Measurements from ENCODE around the gene NDUFA6.
"Not testable (repeated sequence)": the region's sequence is repeated elsewhere in the genome, so short reads cannot be mapped to it uniquely, and the experiment has no call there.

Gene NDUFA6

GRCh38 chr22:42090596-42091454, at the start of gene NDUFA6:
TSS of gene NDUFA6 (minus strand) at chr22:42090772. CDS start at chr22:42090744, 28 bp downstream.
- DNase-seq (ENCODE audit: low read depth, low spot score) = peak; percentile 97
- no CpG with 5 or more reads among the region's 71 CpGs for WGBS (ENCODE audit: insufficient coverage, insufficient read length)
- Histone ChIP-seq H3K27ac (ENCODE audit: low read length) (no peak within 1 kb of the TSS), H3K36me3 (ENCODE audit: control insufficient read depth, insufficient read depth, low read length) (peaks cover 6% of the 10 kb centered on the region; the same call in 1 of the 2 replicates), H3K27me3 (ENCODE audit: control insufficient read depth, insufficient read depth, low read length) (no peaks in the 10 kb centered on the region), H3K4me3 (ENCODE audit: low read length) (peak within 1 kb of the TSS; percentile 55), H3K9me3 (ENCODE audit: control insufficient read depth, insufficient read depth, low read length) (no peaks in the 10 kb centered on the region), H3K4me1 (ENCODE audit: control insufficient read depth, insufficient read depth, low read length) (no peaks in the 10 kb centered on the region)

DNA sequence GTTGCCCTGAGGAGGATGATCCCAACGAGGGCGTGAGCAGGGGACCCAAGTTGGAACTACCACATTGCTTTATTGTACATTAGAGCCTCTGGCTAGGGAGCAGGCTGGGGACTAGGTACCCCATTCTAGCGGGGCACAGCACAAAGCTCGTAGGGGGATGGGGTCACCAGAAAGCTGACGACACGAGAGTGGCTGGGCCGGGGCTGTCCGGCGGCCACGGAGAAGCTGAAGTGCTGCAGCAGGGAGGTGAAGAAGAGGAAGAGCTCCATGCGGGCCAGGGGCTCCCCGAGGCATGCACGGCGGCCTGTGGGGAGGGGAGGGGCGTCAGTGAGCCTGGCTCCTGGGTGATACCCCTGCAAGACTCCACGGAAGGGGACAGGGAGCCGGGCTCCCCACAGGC, 49.6 kb upstream of the NDUFA6 start:
- DNase-seq (ENCODE audit: low read depth, low spot score); H3K9me3 ChIP-seq (ENCODE audit: control insufficient read depth, insufficient read depth, low read length); H3K27ac ChIP-seq (ENCODE audit: low read length); H3K4me1 ChIP-seq (ENCODE audit: control insufficient read depth, insufficient read depth, low read length); H3K27me3 ChIP-seq (ENCODE audit: control insufficient read depth, insufficient read depth, low read length); H3K4me3 ChIP-seq (ENCODE audit: low read length); H3K36me3 ChIP-seq (ENCODE audit: control insufficient read depth, insufficient read depth, low read length): not testable (repeated sequence)
- no CpG with 5 or more reads among the region's 17 CpGs for WGBS (ENCODE audit: insufficient coverage, insufficient read length)

DNA sequence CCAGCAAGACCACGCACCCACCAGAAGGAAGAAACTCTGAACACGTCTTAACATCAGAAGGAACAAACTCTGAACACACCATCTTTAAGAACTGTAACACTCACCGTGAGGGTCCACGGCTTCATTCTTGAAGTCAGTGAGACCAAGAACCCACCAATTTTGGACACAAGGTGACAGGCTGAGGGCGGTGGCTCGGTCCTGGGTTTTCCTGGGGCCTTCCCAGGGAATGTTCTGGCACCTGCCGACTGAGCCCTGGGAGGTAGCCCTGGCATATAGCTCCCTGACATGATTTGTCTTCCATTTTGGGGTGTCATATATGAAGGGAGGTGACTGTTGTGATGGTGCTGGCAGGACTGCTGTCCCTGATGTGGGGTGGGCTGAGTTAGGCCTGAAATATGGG, 48.9 kb upstream of the NDUFA6 start:
- not testable (repeated sequence) for H3K36me3 ChIP-seq (ENCODE audit: control insufficient read depth, insufficient read depth, low read length); H3K27me3 ChIP-seq (ENCODE audit: control insufficient read depth, insufficient read depth, low read length); H3K9me3 ChIP-seq (ENCODE audit: control insufficient read depth, insufficient read depth, low read length); H3K4me1 ChIP-seq (ENCODE audit: control insufficient read depth, insufficient read depth, low read length); DNase-seq (ENCODE audit: low read depth, low spot score); H3K27ac ChIP-seq (ENCODE audit: low read length); H3K4me3 ChIP-seq (ENCODE audit: low read length)
- no CpG with 5 or more reads among the region's 7 CpGs for whole genome bisulfite sequencing (ENCODE audit: insufficient coverage, insufficient read length)

GRCh38 chr22:42138972-42139371, 48.4 kb upstream of the NDUFA6 start:
- Histone ChIP-seq H3K9me3 (ENCODE audit: control insufficient read depth, insufficient read depth, low read length) (no peaks in the 10 kb centered on the region), H3K27me3 (ENCODE audit: control insufficient read depth, insufficient read depth, low read length) (no peaks in the 10 kb centered on the region), H3K4me3 (ENCODE audit: low read length) (no peak overlapping the region), H3K36me3 (ENCODE audit: control insufficient read depth, insufficient read depth, low read length) (0 out of 2 replicates have a peak, but pooled peaks cover 9% of the 10 kb centered on the region), H3K4me1 (ENCODE audit: control insufficient read depth, insufficient read depth, low read length) (peaks cover 2% of the 10 kb centered on the region), H3K27ac (ENCODE audit: low read length) (no peak overlapping the region)
- DNase-seq (ENCODE audit: low read depth, low spot score) = no peak
- no CpG with 5 or more reads among the region's 2 CpGs for WGBS (ENCODE audit: insufficient coverage, insufficient read length)

DNA sequence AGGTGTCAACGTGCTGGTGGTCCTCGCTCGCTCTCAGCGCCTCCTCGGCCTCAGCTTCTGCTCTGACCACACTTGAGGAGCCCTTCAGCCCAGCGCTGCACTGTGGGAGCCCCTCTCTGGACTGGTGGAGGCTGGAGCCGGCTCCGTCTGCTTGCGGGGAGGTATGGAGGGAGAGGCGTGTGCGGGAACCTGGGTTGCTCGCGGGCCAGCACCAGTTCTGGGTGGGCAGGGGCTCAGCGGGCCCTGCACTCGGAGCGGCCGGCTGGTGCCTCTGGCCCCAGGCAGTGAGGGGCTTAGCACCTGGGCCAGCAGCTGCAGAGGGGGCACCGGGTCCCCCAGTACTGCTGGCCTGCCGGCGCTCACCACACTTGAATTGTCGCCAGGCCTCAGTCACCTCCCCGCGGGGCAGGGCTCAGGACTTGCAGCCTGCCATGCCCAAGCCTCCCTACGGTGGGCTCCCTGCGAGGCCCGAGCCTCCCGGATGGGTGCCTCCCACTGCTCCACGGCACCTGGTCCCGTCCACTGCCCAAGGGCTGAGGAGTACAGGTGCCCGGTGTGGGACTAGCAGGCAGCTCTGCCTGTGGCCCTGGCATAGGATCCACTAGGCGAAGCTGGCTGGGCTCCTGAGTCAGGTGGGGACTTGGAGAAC, 47.7 kb upstream of the NDUFA6 start:
- Histone ChIP-seq H3K4me1 (ENCODE audit: control insufficient read depth, insufficient read depth, low read length) (peaks cover 2% of the 10 kb centered on the region), H3K9me3 (ENCODE audit: control insufficient read depth, insufficient read depth, low read length) (no peaks in the 10 kb centered on the region), H3K27ac (ENCODE audit: low read length) (no peak overlapping the region), H3K27me3 (ENCODE audit: control insufficient read depth, insufficient read depth, low read length) (no peaks in the 10 kb centered on the region), H3K36me3 (ENCODE audit: control insufficient read depth, insufficient read depth, low read length) (0 out of 2 replicates have a peak, but pooled peaks cover 8% of the 10 kb centered on the region), H3K4me3 (ENCODE audit: low read length) (no peak overlapping the region)
- WGBS (ENCODE audit: insufficient coverage, insufficient read length) = no CpG with 5 or more reads among the region's 31 CpGs
- DNase-seq (ENCODE audit: low read depth, low spot score) = no peak

DNA sequence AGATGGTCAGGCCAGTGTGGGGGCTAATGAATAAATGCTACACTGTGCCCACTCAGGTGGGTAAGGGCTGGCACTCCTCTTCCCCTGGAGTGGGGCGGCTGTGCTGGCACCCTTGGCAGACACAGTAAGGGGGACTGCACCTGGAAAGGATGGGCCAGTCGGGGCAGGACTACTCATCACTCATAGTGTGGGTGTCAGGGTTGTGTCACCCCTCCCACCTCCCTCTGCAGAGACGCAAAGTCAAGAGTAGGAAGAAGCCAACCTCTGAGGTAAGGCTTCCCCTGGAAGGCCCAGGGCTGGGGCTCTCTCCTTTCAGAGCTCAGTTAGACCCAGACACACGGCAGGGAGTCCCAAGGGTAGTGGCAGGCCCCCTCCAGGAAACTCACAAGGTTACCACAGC, 45.1 kb upstream of the NDUFA6 start:
- DNase-seq (ENCODE audit: low read depth, low spot score); H3K27me3 ChIP-seq (ENCODE audit: control insufficient read depth, insufficient read depth, low read length); H3K4me1 ChIP-seq (ENCODE audit: control insufficient read depth, insufficient read depth, low read length); H3K36me3 ChIP-seq (ENCODE audit: control insufficient read depth, insufficient read depth, low read length); H3K27ac ChIP-seq (ENCODE audit: low read length); H3K4me3 ChIP-seq (ENCODE audit: low read length); H3K9me3 ChIP-seq (ENCODE audit: control insufficient read depth, insufficient read depth, low read length): not testable (repeated sequence)
- no CpG with 5 or more reads among the region's 4 CpGs for WGBS (ENCODE audit: insufficient coverage, insufficient read length)

GRCh38 chr22:42134100-42135020, 43.8 kb upstream of the NDUFA6 start:
- H3K27ac ChIP-seq (ENCODE audit: low read length) = no peak overlapping the region
- no peak overlapping the region for H3K4me3 ChIP-seq (ENCODE audit: low read length)
- WGBS (ENCODE audit: insufficient coverage, insufficient read length) = no CpG with 5 or more reads among the region's 24 CpGs
- H3K9me3 ChIP-seq (ENCODE audit: control insufficient read depth, insufficient read depth, low read length) = no peaks in the 10 kb centered on the region
- no peaks in the 10 kb centered on the region for H3K27me3 ChIP-seq (ENCODE audit: control insufficient read depth, insufficient read depth, low read length)
- DNase-seq (ENCODE audit: low read depth, low spot score) = no peak
- peaks cover 2% of the 10 kb centered on the region for H3K4me1 ChIP-seq (ENCODE audit: control insufficient read depth, insufficient read depth, low read length)
- 0 out of 2 replicates have a peak, but pooled peaks cover 2% of the 10 kb centered on the region for H3K36me3 ChIP-seq (ENCODE audit: control insufficient read depth, insufficient read depth, low read length)

- no CpG with 5 or more reads among the region's 13 CpGs for WGBS (ENCODE audit: insufficient coverage, insufficient read length)
- Histone ChIP-seq H3K9me3 (ENCODE audit: control insufficient read depth, insufficient read depth, low read length) (no peaks in the 10 kb centered on the region), H3K4me3 (ENCODE audit: low read length) (no peak overlapping the region), H3K27ac (ENCODE audit: low read length) (no peak overlapping the region), H3K36me3 (ENCODE audit: control insufficient read depth, insufficient read depth, low read length) (no peaks in the 10 kb centered on the region), H3K4me1 (ENCODE audit: control insufficient read depth, insufficient read depth, low read length) (peaks cover 2% of the 10 kb centered on the region), H3K27me3 (ENCODE audit: control insufficient read depth, insufficient read depth, low read length) (no peaks in the 10 kb centered on the region)
- no peak for DNase-seq (ENCODE audit: low read depth, low spot score)
These were observed 41.9 kb upstream of the NDUFA6 start for GRCh38 chr22:42132457-42132856.

DNA sequence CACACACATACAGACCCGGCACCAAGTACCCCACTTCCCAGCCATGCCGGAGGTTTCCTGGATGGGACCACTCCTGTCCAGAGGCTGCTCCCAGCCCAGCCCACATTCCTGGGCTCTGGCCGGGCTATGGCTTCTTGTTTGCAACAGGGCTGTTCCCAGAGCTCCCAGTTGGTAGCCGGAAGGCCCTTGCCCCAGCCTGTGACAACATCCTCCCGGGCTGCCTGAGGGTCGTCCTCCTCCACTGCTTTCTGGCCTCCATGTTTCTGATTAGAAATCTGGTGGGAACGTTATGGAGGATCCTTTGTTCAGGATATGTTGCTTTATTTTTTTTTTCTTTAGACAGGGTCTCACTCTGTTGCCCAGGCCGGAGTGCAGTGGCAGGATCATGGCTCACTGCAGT, 41.0 kb upstream of the NDUFA6 start:
- WGBS (ENCODE audit: insufficient coverage, insufficient read length) = no CpG with 5 or more reads among the region's 8 CpGs
- peaks cover 2% of the 10 kb centered on the region for H3K4me1 ChIP-seq (ENCODE audit: control insufficient read depth, insufficient read depth, low read length)
- no peak overlapping the region for H3K27ac ChIP-seq (ENCODE audit: low read length)
- DNase-seq (ENCODE audit: low read depth, low spot score) = no peak
- no peaks in the 10 kb centered on the region for H3K27me3 ChIP-seq (ENCODE audit: control insufficient read depth, insufficient read depth, low read length)
- no peaks in the 10 kb centered on the region for H3K36me3 ChIP-seq (ENCODE audit: control insufficient read depth, insufficient read depth, low read length)
- H3K4me3 ChIP-seq (ENCODE audit: low read length) = no peak overlapping the region
- H3K9me3 ChIP-seq (ENCODE audit: control insufficient read depth, insufficient read depth, low read length) = no peaks in the 10 kb centered on the region
